Raji (cell line): ENCODE measurements around the gene SLC7A1.

ENCODE experiments used
- POLR2A ChIP-seq: IDR thresholded peaks from 2 replicates; pipeline ENCODE4 v1.6.1; 2011; ENCODE audit warnings: low read depth, low read length, control low read depth; ENCODE audit not compliant: insufficient read depth

Gene SLC7A1

DNA sequence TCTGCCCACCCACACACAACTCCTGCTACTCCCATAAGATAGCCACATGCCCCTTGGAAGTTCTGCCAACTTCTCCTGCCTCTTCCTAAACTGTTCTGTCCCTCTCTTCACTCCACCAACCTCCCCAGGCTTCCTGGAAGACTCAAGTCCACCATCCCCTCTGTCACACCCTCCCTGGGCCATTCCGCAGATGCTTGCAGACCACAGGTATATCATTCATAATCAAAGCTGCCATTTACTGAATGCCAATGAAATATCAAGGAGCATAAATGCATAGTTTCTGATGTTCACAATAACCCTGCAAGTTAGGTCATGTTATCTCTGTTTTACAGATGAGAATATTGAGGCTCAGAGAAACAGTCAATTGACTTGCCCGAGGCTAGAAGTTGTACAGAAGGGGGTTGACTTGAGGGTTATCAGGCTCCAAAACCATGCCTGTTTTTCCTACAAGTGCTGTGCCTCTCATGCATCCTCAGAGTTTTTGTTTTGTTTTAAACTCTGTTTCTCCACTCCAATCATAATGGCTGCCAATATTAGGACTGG is 135.6 kb downstream of the SLC7A1 start:
- TF ChIP-seq POLR2A: no peak
